ENCODE data around the gene CNTN5.

Gene CNTN5

GRCh38 chr11:99630629-99631028 is 609.9 kb downstream of the CNTN5 start:
- DNase-seq (ENCODE audit: low read depth), result no peak

- DNase-seq (ENCODE audit: low read depth), result no peak
Observed at GRCh38 chr11:99631618-99632017, 610.9 kb downstream of the CNTN5 start.

GRCh38 chr11:99632969-99633368 is 612.2 kb downstream of the CNTN5 start:
- DNase-seq (ENCODE audit: low read depth), result no peak

- no peak for DNase-seq (ENCODE audit: low read depth)
Observed at GRCh38 chr11:99634581-99634980, 613.8 kb downstream of the CNTN5 start.

- no peak for DNase-seq (ENCODE audit: low read depth)
Observed at GRCh38 chr11:99638073-99638553, 617.4 kb downstream of the CNTN5 start.

- no peak for DNase-seq (ENCODE audit: low read depth)
Observed at GRCh38 chr11:99640671-99641070, 619.9 kb downstream of the CNTN5 start.

- DNase-seq (ENCODE audit: low read depth), result no peak
Observed at GRCh38 chr11:99645934-99646333, 625.2 kb downstream of the CNTN5 start.

GRCh38 chr11:99670067-99670676 is 649.4 kb downstream of the CNTN5 start:
- DNase-seq (ENCODE audit: low read depth), result no peak

- DNase-seq (ENCODE audit: low read depth), result no peak
Observed at GRCh38 chr11:99671808-99672409, 651.2 kb downstream of the CNTN5 start.

- no peak for DNase-seq (ENCODE audit: low read depth)
Observed at GRCh38 chr11:99676292-99676691, 655.5 kb downstream of the CNTN5 start.

- DNase-seq (ENCODE audit: low read depth), result no peak
Observed at GRCh38 chr11:99682171-99682570, 661.4 kb downstream of the CNTN5 start.

- DNase-seq (ENCODE audit: low read depth), result no peak
Observed at GRCh38 chr11:99682646-99683045, 661.9 kb downstream of the CNTN5 start.

GRCh38 chr11:99683933-99684332 is 663.2 kb downstream of the CNTN5 start:
- no peak for DNase-seq (ENCODE audit: low read depth)

- DNase-seq (ENCODE audit: low read depth), result no peak
Observed at GRCh38 chr11:99686838-99687237, 666.1 kb downstream of the CNTN5 start.

GRCh38 chr11:99687320-99687719 is 666.6 kb downstream of the CNTN5 start:
- no peak for DNase-seq (ENCODE audit: low read depth)

- no peak for DNase-seq (ENCODE audit: low read depth)
Observed at GRCh38 chr11:99693941-99694492, 673.3 kb downstream of the CNTN5 start.

- no peak for DNase-seq (ENCODE audit: low read depth)
Observed at GRCh38 chr11:99695106-99695505, 674.4 kb downstream of the CNTN5 start.

- DNase-seq (ENCODE audit: low read depth), result no peak
Observed at GRCh38 chr11:99706848-99707247, 686.1 kb downstream of the CNTN5 start.

GRCh38 chr11:99708928-99709672 is 688.4 kb downstream of the CNTN5 start:
- no peak for DNase-seq (ENCODE audit: low read depth)

GRCh38 chr11:99716302-99716701 is 695.6 kb downstream of the CNTN5 start:
- no peak for DNase-seq (ENCODE audit: low read depth)

- no peak for DNase-seq (ENCODE audit: low read depth)
Observed at GRCh38 chr11:99718291-99718690, 697.5 kb downstream of the CNTN5 start.

- no peak for DNase-seq (ENCODE audit: low read depth)
Observed at GRCh38 chr11:99739464-99740089, 718.8 kb downstream of the CNTN5 start.

All from stimulated activated CD8-positive, alpha-beta memory T cell treated with anti-CD3 and anti-CD28 coated beads, Interleukin-12 subunit alpha, Interleukin-12 subunit beta, amount 100 ng/mL, for 4 hours (primary cell).